Measurements from ENCODE around the gene C1orf56. TPM values are rescaled to one million over a fixed set of nuclear protein-coding genes. Genes with fewer than 3 reads are reported as not detected.

C1orf56 gene
- total RNA-seq, 1 experiment from 2014 or later: 4.8 TPM

DNA sequence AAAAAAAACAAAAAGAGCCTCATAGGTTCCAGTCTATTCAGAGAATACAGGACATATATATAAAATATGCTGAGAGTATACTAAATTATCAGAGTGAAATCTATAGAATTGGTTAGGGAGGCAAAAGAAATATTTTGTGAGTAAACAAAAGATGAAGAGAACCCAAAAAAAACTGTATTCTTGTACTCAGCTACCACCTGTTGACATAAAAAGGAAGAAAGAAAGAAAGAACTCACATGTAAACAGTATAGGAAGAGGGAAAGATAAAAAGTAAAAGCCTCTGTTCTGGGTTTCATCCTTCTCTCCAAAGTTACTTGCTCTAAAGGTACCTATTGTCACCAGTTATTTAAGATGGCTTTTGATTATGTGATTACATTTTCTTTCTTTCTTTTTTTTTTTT lies 21.1 kb upstream of the C1orf56 start:
- H3K27ac Mint-ChIP-seq (ENCODE audit: unreplicated experiment): no peak overlapping the region
- H3K36me3 Mint-ChIP-seq (ENCODE audit: insufficient read depth, unreplicated experiment): peaks cover 46% of the 10 kb centered on the region
- Histone ChIP-seq H3K36me3 (ENCODE audit: control insufficient read depth, insufficient read depth, low read length) (peaks cover 3% of the 10 kb centered on the region; the same call in 1 of the 2 replicates), H3K4me3 (ENCODE audit: low read depth, low read length) (no peak overlapping the region), H3K27me3 (replicated peaks; ENCODE audit: control insufficient read depth, insufficient read depth, low read length) (no peaks in the 10 kb centered on the region), H3K9me3 (no peaks in the 10 kb centered on the region), H3K4me1 (no peaks in the 10 kb centered on the region)
- H3K27me3 Mint-ChIP-seq (ENCODE audit: insufficient read depth, unreplicated experiment): no peaks in the 10 kb centered on the region
- no peak for DNase-seq
- CTCF ChIA-PET: no interaction called here
- H3K9me3 Mint-ChIP-seq (ENCODE audit: unreplicated experiment): no peaks in the 10 kb centered on the region
- TF ChIP-seq CTCF (IDR thresholded peaks at IDR 0.05; ENCODE audit: insufficient read depth in 1 of 2, low read depth in 1 of 2, low read length in 1 of 2, severe bottlenecking in 1 of 2, unreplicated experiment in 1 of 2): no peak
- no peak overlapping the region for H3K4me3 Mint-ChIP-seq (ENCODE audit: unreplicated experiment)
- BruUV-seq (replicated peaks): no TSS peak
- no peaks in the 10 kb centered on the region for H3K4me1 Mint-ChIP-seq (ENCODE audit: low read depth, unreplicated experiment)
- POLR2A ChIA-PET: no interaction called here
- intact Hi-C loops (cut with micrococcal nuclease; ENCODE audit: unreplicated experiment): no loop called here

- no peaks in the 10 kb centered on the region for H3K4me1 ChIP-seq
- no peaks in the 10 kb centered on the region for H3K27me3 ChIP-seq (replicated peaks; ENCODE audit: control insufficient read depth, insufficient read depth, low read length)
- intact Hi-C loops (cut with micrococcal nuclease; ENCODE audit: unreplicated experiment): no loop called here
- no peaks in the 10 kb centered on the region for H3K9me3 ChIP-seq
- Mint-ChIP-seq H3K4me3 (ENCODE audit: unreplicated experiment) (no peak overlapping the region), H3K27me3 (ENCODE audit: insufficient read depth, unreplicated experiment) (no peaks in the 10 kb centered on the region), H3K9me3 (ENCODE audit: unreplicated experiment) (no peaks in the 10 kb centered on the region), H3K36me3 (ENCODE audit: insufficient read depth, unreplicated experiment) (peaks cover 40% of the 10 kb centered on the region), H3K4me1 (ENCODE audit: low read depth, unreplicated experiment) (no peaks in the 10 kb centered on the region), H3K27ac (ENCODE audit: unreplicated experiment) (no peak overlapping the region)
- TF ChIP-seq CTCF (IDR thresholded peaks at IDR 0.05; ENCODE audit: insufficient read depth in 1 of 2, low read depth in 1 of 2, low read length in 1 of 2, severe bottlenecking in 1 of 2, unreplicated experiment in 1 of 2): no peak
- peaks cover 3% of the 10 kb centered on the region; the same call in 1 of the 2 replicates for H3K36me3 ChIP-seq (ENCODE audit: control insufficient read depth, insufficient read depth, low read length)
- ChIA-PET CTCF (no interaction called here), POLR2A (no interaction called here)
- no TSS peak for BruUV-seq (replicated peaks)
- no peak overlapping the region for H3K4me3 ChIP-seq (ENCODE audit: low read depth, low read length)
- DNase-seq: no peak
Measured at GRCh38 chr1:151032164-151032563, 15.4 kb upstream of the C1orf56 start.

- BruUV-seq (replicated peaks): no TSS peak
- CTCF ChIA-PET: no interaction called here
Measured at GRCh38 chr1:151035167-151035566, 12.4 kb upstream of the C1orf56 start.

More at GRCh38 chr1:151035167-151035566, 12.4 kb upstream of the C1orf56 start:
- no peak overlapping the region for H3K4me3 ChIP-seq (ENCODE audit: low read depth, low read length)
- no peak for TF ChIP-seq CTCF (IDR thresholded peaks at IDR 0.05; ENCODE audit: insufficient read depth in 1 of 2, low read depth in 1 of 2, low read length in 1 of 2, severe bottlenecking in 1 of 2, unreplicated experiment in 1 of 2)
- peaks cover 32% of the 10 kb centered on the region for H3K36me3 Mint-ChIP-seq (ENCODE audit: insufficient read depth, unreplicated experiment)
- no peak overlapping the region for H3K27ac Mint-ChIP-seq (ENCODE audit: unreplicated experiment)
- no peaks in the 10 kb centered on the region for H3K9me3 Mint-ChIP-seq (ENCODE audit: unreplicated experiment)
- no peak overlapping the region for H3K4me3 Mint-ChIP-seq (ENCODE audit: unreplicated experiment)
- H3K27me3 Mint-ChIP-seq (ENCODE audit: insufficient read depth, unreplicated experiment): no peaks in the 10 kb centered on the region
- H3K4me1 ChIP-seq: no peaks in the 10 kb centered on the region
- H3K9me3 ChIP-seq: no peaks in the 10 kb centered on the region
- intact Hi-C loops (cut with micrococcal nuclease; ENCODE audit: unreplicated experiment): no loop called here
- DNase-seq: no peak
- no peaks in the 10 kb centered on the region; the same call in 1 of the 2 replicates for H3K36me3 ChIP-seq (ENCODE audit: control insufficient read depth, insufficient read depth, low read length)
- H3K27me3 ChIP-seq (replicated peaks; ENCODE audit: control insufficient read depth, insufficient read depth, low read length): no peaks in the 10 kb centered on the region
- no peaks in the 10 kb centered on the region for H3K4me1 Mint-ChIP-seq (ENCODE audit: low read depth, unreplicated experiment)
- POLR2A ChIA-PET: no interaction called here

All from Caco-2 (cell line).